HG02943 (cell line): ENCODE results near the gene PPP1R9A.

Source experiments
- ATAC-seq: cut with Tn5 transposase; IDR thresholded peaks from one replicate; pipeline ENCODE4 v1.9.1; 2021; ENCODE audit warnings: mild to moderate bottlenecking, low read depth, moderate library complexity; ENCODE audit not compliant: unreplicated experiment

Gene PPP1R9A

DNA sequence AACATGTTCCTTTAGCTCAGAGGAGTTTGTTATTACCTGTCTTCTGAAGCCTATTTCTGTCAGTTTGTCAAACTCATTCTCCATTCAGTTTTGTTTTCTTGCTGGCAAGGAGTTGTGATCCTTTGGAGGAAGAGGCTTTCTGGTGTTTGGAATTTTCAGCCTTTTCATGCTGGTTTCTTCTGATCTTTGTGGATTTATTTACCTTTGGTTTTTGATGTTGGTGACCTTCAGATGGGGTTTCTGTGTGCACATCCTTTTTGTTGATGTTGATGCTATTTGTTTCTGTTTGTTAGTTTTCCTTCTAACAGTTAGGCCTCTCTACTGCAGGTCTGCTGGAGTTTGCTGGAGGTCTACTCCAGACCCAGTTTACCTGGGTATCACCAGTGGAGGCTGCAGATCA lies 118.6 kb downstream of the PPP1R9A start:
- ATAC-seq, result no peak

- no peak for ATAC-seq
Observed at GRCh38 chr7:95026421-95027072, 119.2 kb downstream of the PPP1R9A start.

GRCh38 chr7:95027234-95027872 lies 120.0 kb downstream of the PPP1R9A start:
- no peak for ATAC-seq

DNA sequence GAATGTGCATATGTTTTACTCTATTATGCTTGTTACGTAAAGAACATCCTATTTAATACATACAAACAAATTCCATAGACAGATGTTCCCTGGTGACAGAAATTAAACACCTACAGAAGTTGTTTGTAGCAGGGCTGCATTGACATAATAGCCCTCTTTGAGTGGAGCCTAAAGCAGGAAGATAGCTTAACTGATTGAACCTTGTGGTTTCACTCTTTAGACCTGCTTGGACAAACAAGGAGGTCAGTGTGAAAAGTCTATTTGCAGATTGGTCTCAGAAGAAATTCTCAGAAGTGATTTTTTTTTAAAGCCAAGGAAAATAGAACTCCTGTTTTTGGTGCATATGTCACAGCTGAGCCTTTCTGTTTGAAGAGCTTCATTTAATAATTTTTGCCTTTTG lies 121.3 kb downstream of the PPP1R9A start:
- no peak for ATAC-seq

- no peak for ATAC-seq
Observed at GRCh38 chr7:95035295-95035694, 127.9 kb downstream of the PPP1R9A start.

DNA sequence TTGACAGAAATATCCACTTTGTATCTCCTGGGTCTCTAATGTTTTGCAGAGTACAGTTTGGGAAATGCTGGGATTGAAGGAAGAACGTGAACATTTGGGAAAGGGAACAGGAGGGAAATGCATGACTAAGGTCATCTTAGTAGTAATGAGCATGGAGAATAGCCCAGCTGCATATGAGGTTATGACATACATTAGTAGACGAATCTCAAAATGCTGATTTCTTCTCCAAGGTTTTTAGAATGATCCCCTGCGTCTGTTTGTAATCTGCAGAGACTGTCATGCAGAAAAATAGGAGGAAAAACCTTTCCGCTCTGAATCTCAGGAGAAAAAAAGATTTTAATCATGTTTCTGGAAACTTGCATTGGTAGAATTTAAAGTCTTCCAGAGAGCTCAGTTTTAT lies 133.6 kb downstream of the PPP1R9A start:
- ATAC-seq, result no peak

DNA sequence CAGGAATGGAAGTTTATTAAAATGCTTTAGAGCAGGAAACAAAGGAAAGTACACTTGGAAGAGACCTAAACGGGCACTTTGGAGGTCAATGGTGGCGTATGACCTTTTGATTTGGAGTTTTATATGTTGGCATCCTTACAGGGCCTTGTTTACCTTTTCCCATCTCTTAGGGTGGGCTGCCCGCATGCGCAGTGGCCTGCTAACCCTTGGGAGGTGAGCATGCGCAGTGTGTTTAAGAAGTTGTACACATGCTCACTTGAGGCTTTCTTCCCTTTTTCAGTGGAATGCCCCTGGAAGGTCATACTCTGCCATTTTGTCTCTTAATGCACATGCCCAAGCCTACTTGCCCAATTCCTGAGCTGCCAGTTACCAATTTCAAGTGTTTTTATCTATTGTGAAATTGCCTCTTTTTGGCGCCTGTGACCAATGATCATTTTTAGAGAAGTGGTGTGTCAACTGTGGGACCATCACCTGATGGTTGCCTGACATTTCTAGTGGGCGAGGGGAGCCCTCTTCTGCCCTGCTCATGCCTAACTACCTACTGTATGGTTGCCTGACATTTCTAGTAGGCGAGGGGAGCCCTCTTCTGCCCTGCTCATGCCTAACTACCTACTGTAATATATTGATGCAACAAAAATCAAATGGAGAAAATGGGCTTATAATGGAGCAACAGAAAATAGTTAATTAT lies 138.0 kb downstream of the PPP1R9A start:
- ATAC-seq, result no peak

DNA sequence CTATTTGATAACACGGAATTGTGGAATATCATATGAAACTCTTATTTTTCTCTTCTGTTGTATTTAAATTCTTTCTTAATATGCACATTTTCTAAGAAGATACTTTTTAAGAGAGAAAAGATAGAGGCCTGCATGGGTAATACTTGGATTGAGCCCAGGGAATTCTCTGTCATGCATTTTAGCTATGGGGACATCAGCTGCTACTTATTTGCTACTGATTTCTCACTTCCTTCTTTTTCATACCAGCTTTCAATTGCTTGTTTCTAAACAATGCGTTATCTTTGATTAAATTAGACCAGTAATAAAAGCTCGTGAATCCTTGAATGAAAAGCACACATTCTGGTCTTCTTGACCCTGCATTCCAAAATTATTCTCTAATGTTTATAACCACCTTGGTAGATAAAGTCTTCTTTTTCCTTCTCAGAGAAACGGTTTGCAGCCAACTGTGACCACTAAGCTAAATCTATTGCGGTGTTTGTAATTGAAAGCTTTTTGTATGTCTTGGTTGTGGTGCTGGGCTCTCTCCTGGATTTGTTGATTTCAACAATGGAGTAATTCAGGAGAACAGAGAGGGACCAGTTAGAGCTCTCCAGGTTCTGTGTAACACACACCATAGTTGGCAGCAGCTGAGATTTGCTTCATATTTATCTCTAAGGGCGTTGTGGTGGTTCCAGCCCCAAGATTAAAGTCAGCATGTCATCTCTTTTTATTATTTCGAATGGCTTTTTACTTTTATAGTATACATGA lies 139.3 kb downstream of the PPP1R9A start:
- no peak for ATAC-seq

- ATAC-seq, result no peak
Observed at GRCh38 chr7:95047291-95047690, 139.9 kb downstream of the PPP1R9A start.

- no peak for ATAC-seq
Observed at GRCh38 chr7:95052566-95053094, 145.2 kb downstream of the PPP1R9A start.

- ATAC-seq, result no peak
Observed at GRCh38 chr7:95054386-95054785, 147.0 kb downstream of the PPP1R9A start.

- ATAC-seq, result no peak
Observed at GRCh38 chr7:95055295-95055694, 147.9 kb downstream of the PPP1R9A start.

DNA sequence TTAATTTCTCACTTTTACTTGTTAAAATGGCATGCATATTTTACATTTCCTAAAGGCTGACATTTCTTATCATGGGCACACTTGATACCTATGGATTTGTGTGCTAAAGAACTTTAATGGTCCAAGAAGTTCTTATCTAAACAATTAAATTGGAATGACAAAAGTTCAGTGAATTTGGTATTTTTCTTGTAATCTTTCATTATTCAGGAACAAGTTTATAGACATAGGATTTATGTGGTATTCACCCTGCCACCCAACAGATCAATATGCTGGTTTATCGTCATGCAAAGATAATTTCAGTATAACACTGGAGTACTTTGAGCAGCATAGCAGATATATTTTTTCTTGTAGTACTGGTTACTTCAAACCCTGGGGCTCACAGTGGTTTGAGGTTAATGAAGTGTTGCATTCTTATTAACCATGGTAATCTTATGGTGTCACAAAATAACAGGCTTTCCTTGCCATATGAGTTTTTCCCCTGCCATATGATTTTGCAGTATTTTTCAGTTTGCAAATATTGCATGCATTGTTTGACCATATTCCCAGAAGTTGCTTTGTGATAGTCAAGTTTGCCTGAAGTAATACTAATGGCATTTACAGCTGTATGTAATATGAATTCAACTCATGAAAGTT lies 148.8 kb downstream of the PPP1R9A start:
- no peak for ATAC-seq

DNA sequence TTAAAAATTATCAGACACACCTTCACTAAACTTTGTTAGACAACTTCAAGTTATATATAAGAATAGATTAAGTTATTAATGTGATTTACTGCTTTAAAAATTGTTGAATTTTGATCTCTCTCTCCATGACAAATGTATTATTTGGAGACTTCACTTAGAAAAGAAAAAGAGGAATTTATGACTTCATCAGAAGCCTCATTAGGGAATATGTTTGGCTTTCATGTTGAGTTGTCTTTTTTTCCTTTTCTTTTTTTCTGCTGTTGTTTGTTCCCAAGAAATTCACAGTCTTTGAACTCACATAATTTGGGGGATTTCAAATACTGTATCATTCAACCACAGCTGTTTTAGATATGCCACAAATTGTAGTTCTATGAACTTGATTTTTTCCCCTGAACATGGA lies 149.5 kb downstream of the PPP1R9A start:
- ATAC-seq, result no peak

- ATAC-seq, result no peak
Observed at GRCh38 chr7:95059842-95060313, 152.5 kb downstream of the PPP1R9A start.

DNA sequence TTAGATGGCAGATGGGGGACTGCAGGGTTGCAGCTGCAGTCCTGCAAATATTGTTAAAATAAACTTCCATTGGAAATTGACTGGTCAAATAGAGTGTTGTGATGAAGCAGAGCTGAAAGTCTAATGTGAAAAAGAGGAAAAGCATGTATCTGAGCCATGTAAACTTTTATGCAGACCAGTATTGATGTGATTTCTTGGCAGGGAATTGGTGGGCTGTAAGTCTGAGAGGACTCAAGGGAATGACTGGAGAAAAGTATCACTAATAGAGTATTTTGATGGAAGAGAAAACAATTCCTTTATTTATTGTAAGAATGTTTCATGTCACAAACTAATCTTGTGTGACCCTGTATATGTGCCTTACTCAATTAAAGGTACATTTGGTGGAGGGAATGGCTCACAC lies 155.5 kb downstream of the PPP1R9A start:
- ATAC-seq, result no peak

DNA sequence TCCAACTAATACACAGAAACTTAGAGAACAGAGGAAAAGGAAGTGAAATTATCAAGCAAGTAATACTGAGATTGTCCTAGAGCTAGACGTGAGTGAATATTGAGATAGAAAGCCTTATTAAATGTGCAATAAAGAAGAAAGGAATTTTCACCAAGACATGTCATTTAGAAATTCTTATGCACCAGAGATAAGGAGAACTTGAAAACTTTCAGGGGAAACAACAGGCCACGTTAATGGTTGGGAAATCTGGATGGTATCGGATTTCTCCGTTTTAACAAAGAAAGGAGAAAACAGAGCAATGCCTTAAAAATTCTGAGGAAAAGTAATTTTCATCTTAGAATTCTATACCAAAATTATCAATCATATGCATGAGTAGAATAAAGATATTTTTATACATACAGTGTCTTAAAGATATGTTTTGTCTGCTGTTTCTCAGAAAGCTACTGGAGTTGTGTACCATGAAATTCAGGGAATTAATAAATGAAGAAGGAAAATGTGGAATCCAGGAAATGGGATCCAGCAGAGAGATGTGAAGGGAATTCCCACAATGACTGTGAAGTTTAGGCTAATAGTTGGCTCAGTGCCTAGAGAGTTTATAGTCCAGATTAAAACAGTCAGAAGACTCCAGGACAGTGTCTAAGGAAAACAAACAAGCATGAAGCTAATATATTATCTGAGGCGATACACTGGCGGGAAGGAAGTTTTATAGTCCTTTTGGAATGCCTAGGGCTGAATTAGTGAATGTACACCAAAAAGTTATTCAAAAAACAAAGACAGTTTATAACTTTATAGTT lies 159.5 kb downstream of the PPP1R9A start:
- no peak for ATAC-seq

DNA sequence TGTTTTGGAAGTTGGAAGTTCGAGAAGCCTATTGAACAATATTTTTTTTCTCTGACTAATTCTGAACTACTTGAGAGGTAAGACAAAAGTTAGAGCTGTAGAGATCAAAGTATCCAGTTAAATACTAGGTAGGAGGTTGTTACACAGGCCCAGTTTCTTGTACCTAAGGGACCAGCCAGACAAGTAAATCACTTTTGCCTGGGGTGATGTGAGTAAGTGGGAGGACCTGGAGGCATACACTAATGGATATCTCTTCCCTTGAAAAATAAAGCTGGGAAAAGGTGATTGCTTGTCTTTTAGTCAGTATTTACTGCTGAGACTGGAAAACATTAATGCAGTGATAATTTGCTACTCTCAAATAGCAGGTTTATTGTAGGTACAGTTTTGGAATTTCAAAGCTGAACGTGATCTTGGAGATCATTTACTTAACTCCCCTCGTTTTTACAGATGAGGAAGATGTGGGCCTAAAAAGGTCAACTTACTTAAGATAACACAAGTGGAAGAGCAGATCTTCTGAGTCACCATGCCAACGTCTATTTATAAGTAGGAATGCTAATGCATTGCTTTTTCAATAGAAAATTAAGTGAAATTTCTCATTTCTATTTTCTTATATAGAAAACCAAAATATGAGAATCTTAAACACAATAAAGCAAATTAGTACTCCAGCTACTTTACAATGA lies 181.3 kb downstream of the PPP1R9A start:
- ATAC-seq, result no peak
